Activated naive CD8-positive, alpha-beta T cell treated with anti-CD3 and anti-CD28 coated beads, Interleukin-2, amount 10 ng/mL, durations not matched to agents 7 days and 5 days (primary cell): Measurements from ENCODE around the gene GALNT18. TPM values are rescaled to one million over a fixed set of nuclear protein-coding genes. Genes with fewer than 3 reads are reported as not detected.

ENCODE experiments used
- ATAC-seq: fragments of 150-1000 bp; cut with Tn5 transposase; one replicate; pipeline ENCODE4 v1.10.0; 2021; ENCODE audit warnings: low read depth, moderate library complexity
- POLR2A ChIA-PET: fragments of 350-600 bp; sonication (Branson Sonifier 250); formaldehyde crosslinking; loops from one replicate; lab custom pipeline; 2021; ENCODE audit warnings: antibody characterized with exemption; lab: Charles Lee
- DNase-seq: peaks from one replicate; pipeline ENCODE4 v3.0.0; 2021
- H3K27ac Mint-ChIP-seq: one replicate; pipeline ENCODE4 v1.8.0; 2022; ENCODE audit warnings: mild to moderate bottlenecking, mixed read lengths
- H3K27me3 Mint-ChIP-seq: one replicate; pipeline ENCODE4 v1.8.0; 2022; ENCODE audit warnings: mild to moderate bottlenecking, moderate library complexity, mixed read lengths
- H3K36me3 Mint-ChIP-seq: one replicate; pipeline ENCODE4 v1.8.0; 2021; ENCODE audit warnings: mild to moderate bottlenecking, mixed read lengths
- H3K4me1 Mint-ChIP-seq: one replicate; pipeline ENCODE4 v1.8.0; 2021; ENCODE audit warnings: mixed read lengths
- H3K4me3 Mint-ChIP-seq: one replicate; pipeline ENCODE4 v1.8.0; 2022; ENCODE audit warnings: mild to moderate bottlenecking, moderate library complexity, mixed read lengths
- H3K9me3 Mint-ChIP-seq: one replicate; pipeline ENCODE4 v1.8.0; 2021; ENCODE audit warnings: mixed read lengths
- microRNA-seq: library from miRNA; unstranded; fragments of <30 nt; microRNA quantifications from one replicate; pipeline ENCODE4 v1.2.0, GENCODE V29; 2022
- total RNA-seq, 2 experiments: library from RNA; stranded (reverse); gene quantifications; one replicate each; pipeline ENCODE4 v1.2.3, GENCODE V29; 2021

Gene GALNT18
- total RNA-seq, 2 experiments from 2014 or later: 1.7 to 2.0 TPM

DNA sequence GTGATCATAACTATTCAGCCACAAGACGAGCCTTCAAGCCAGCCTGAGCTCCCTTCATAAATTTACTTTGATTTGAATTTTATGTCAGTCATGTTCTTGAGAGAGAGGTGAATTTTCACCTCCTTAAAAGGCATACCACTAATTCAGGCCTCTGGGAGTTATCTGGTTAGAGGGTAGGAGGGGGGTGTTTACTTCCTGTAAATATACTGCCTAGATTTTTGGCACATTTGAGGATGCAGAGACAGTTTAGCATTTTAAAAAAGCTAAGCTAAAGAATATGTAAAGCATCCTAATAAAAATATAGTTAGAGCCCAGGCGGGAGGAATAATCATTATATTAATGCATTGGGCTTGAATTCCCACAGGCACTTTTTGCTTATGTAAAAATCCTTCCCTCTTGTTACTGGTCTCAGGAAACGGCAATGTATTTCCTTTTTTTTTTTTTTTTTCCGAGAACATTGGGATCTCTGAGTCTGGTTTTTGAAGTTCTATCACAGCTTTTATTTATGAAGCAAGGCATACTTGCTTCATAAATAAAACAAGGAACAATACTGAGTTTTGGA, 385.2 kb downstream of the GALNT18 start:
- H3K9me3 Mint-ChIP-seq: no peaks in the 10 kb centered on the region
- POLR2A ChIA-PET: no interaction called here
- no peak for ATAC-seq

DNA sequence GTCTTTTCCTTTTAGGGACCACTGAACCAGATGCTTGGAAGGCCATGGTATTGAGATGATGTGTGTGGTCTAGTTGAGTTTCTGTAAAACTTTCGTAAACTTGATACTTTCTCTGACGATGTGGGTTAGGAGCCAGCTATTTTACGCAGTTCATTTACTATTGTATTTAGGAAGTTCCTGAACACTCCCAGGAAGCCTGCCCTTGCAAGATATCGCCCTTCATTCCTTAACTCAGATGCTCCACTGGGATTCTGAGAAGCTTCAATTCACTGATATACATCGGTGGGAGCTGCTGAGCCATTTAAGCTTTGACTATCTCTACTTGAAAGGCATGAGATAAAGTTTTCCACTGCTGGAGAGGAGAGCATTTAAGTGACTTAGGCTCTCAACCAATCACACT, 390.0 kb downstream of the GALNT18 start:
- ATAC-seq: no peak
- Mint-ChIP-seq H3K27ac (no peak overlapping the region), H3K36me3 (no peaks in the 10 kb centered on the region), H3K4me3 (no peak overlapping the region), H3K4me1 (no peaks in the 10 kb centered on the region), H3K9me3 (no peaks in the 10 kb centered on the region), H3K27me3 (peaks cover 3% of the 10 kb centered on the region)
- DNase-seq: no peak
- POLR2A ChIA-PET: no interaction called here

More for the DNA sequence above, 385.2 kb downstream of the GALNT18 start:
- H3K36me3 Mint-ChIP-seq: no peaks in the 10 kb centered on the region
- H3K27ac Mint-ChIP-seq: no peak overlapping the region
- H3K4me3 Mint-ChIP-seq: no peak overlapping the region
- DNase-seq: no peak
- H3K27me3 Mint-ChIP-seq: peaks cover 3% of the 10 kb centered on the region
- H3K4me1 Mint-ChIP-seq: no peaks in the 10 kb centered on the region

DNA sequence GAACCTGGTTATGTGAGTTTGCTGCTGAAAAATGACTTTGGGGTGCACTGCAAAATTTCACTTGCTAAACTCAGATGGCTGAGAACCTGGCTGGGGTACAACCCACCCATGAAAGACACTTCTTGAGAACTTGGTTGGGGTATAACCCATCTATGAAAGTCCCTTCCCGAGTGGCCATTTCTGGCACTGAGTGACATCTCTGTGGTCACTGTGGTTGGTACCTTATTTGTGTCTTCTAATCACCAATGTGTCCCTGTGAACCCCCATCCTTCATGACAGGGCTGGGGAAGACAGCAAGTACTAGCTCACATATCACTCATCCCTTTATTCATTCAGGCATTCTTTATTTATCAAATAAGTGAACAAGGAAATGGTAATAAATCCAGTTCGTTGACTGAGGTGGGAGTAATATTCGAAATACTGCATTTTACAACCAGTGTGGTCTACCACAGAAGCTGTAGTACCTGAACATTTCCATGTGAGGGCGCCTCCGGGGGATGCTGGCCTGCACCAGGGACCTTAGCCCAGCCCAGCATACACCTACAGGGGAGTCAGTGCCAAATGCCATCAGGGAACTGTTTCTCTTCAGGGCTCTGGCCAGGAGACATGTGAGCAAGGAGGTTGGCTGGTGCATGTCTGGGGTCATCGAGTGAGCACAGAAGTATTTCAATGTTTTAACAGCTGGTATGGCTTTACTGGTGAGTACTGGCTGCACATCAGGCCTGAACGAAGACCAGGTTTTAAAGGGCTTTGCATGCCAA, 390.8 kb downstream of the GALNT18 start:
- no peaks in the 10 kb centered on the region for H3K4me1 Mint-ChIP-seq
- no peaks in the 10 kb centered on the region for H3K9me3 Mint-ChIP-seq
- H3K27ac Mint-ChIP-seq: no peak overlapping the region
- POLR2A ChIA-PET: no interaction called here
- ATAC-seq: no peak
- H3K4me3 Mint-ChIP-seq: no peak overlapping the region
- DNase-seq: no peak
- no peaks in the 10 kb centered on the region for H3K36me3 Mint-ChIP-seq
- H3K27me3 Mint-ChIP-seq: peaks cover 3% of the 10 kb centered on the region

GRCh38 chr11:11230087-11230486, 391.7 kb downstream of the GALNT18 start:
- H3K27me3 Mint-ChIP-seq: peaks cover 3% of the 10 kb centered on the region
- no peaks in the 10 kb centered on the region for H3K36me3 Mint-ChIP-seq
- no peaks in the 10 kb centered on the region for H3K9me3 Mint-ChIP-seq
- no peaks in the 10 kb centered on the region for H3K4me1 Mint-ChIP-seq
- no peak overlapping the region for H3K27ac Mint-ChIP-seq
- H3K4me3 Mint-ChIP-seq: no peak overlapping the region
- ATAC-seq: no peak
- POLR2A ChIA-PET: no interaction called here
- no peak for DNase-seq

- DNase-seq (no peak), ATAC-seq (no peak)
- POLR2A ChIA-PET: no interaction called here
- Mint-ChIP-seq H3K27ac (no peak overlapping the region), H3K27me3 (peaks cover 3% of the 10 kb centered on the region), H3K36me3 (no peaks in the 10 kb centered on the region), H3K4me3 (no peak overlapping the region), H3K9me3 (no peaks in the 10 kb centered on the region), H3K4me1 (no peaks in the 10 kb centered on the region)
These were observed 392.2 kb downstream of the GALNT18 start for GRCh38 chr11:11229647-11230046.

DNA sequence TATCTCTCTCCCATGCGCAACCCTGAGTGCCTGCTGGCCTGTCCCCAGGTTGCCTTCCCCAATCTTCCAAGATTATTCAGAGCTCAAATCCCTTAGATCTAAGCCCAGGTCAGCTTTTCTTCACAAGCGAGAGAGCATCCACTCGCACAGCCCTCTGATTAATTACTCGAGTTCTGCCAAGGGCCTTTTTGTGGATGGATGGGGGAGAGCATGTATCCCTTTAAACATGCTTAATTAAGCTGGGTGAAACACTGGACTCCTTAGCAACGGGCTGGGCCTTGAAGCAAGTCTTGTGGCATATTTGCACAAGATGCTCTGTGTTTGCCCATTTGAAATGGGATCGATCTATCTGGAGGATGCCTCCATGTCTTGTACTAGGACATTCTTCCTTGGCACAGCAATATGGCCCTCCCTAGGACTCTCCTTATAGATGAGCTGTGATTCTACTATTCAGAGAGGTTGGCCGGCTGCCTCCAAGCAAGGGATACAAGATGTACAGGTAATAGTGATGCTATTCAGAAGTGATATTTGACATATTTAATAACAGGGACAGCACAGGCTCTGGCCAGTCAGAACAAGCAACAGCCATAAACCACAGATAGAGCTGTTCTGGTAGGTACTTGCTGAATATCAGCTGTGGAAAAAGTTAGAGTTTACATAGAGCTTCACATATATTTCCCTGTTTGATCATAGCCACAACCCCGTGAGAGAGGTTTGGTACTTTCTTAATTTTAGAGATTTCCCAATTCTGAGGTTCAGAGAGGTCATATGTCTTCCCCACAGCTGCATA, 394.3 kb downstream of the GALNT18 start:
- Mint-ChIP-seq H3K27me3 (no peaks in the 10 kb centered on the region), H3K27ac (no peak overlapping the region), H3K36me3 (no peaks in the 10 kb centered on the region), H3K9me3 (no peaks in the 10 kb centered on the region), H3K4me1 (no peaks in the 10 kb centered on the region), H3K4me3 (no peak overlapping the region)
- ATAC-seq (no peak), DNase-seq (no peak)
- POLR2A ChIA-PET: no interaction called here

Small RNA genes lying within 50 kb of the gene (microRNA-seq; reads per million reads assigned to microRNA genes)
- not detected for gene MIR4299

Other genes starting within 250 kb of the GALNT18 start
- 10 to 100 TPM; 43.7 to 46.0 TPM for gene USP47, start 220.0 kb upstream of the GALNT18 start, total RNA-seq